Progenitor cell of endocrine pancreas (in vitro differentiated cells): ENCODE measurements around the gene CEP70. TPM values are rescaled to one million over a fixed set of nuclear protein-coding genes. Genes with fewer than 3 reads are reported as not detected.

Experiments
- DNase-seq: peaks from one replicate; pipeline ENCODE4 v3.0.0; 2021; ENCODE audit warnings: low spot score; ENCODE audit not compliant: unreplicated experiment
- H3K27ac Mint-ChIP-seq: 2 replicates; pipeline ENCODE4 v1.8.0; 2021; ENCODE audit warnings: mild to moderate bottlenecking, moderate library complexity, mixed read lengths
- H3K27me3 Mint-ChIP-seq: 2 replicates; pipeline ENCODE4 v1.8.0; 2021; ENCODE audit warnings: mixed read lengths
- H3K36me3 Mint-ChIP-seq: 2 replicates; pipeline ENCODE4 v1.8.0; 2022; ENCODE audit warnings: mixed read lengths; ENCODE audit not compliant: insufficient read depth
- H3K4me1 Mint-ChIP-seq: 2 replicates; pipeline ENCODE4 v1.8.0; 2021; ENCODE audit warnings: low read depth, mixed read lengths
- H3K4me3 Mint-ChIP-seq: 2 replicates; pipeline ENCODE4 v1.8.0; 2021; ENCODE audit warnings: low read depth, mild to moderate bottlenecking, moderate library complexity, mixed read lengths
- H3K9me3 Mint-ChIP-seq: 2 replicates; pipeline ENCODE4 v1.8.0; 2021; ENCODE audit warnings: low read depth, mixed read lengths
- CTCF ChIP-seq: fragments of 200-600 bp; sonication (generic); IDR thresholded peaks from one replicate; pipeline ENCODE4 v1.5.0; 2021; ENCODE audit warnings: antibody characterized with exemption, mild to moderate bottlenecking; ENCODE audit not compliant: unreplicated experiment
- total RNA-seq: library from RNA; stranded (reverse); gene quantifications from 2 replicates; pipeline ENCODE4 v1.2.1, GENCODE V29; 2021

Gene CEP70
- total RNA-seq, 1 donor from 2014 or later: 61.9 TPM

GRCh38 chr3:138513090-138513843 lies 80.8 kb downstream of the CEP70 start:
- no peak for TF ChIP-seq CTCF
- no peak overlapping the region for H3K4me3 Mint-ChIP-seq
- H3K36me3 Mint-ChIP-seq: peaks cover 25% of the 10 kb centered on the region
- H3K4me1 Mint-ChIP-seq: no peaks in the 10 kb centered on the region
- H3K9me3 Mint-ChIP-seq: no peaks in the 10 kb centered on the region
- DNase-seq: no peak
- H3K27ac Mint-ChIP-seq: no peak overlapping the region
- H3K27me3 Mint-ChIP-seq: no peaks in the 10 kb centered on the region

- Mint-ChIP-seq H3K9me3 (no peaks in the 10 kb centered on the region), H3K4me3 (no peak overlapping the region), H3K36me3 (peaks cover 14% of the 10 kb centered on the region), H3K27ac (no peak overlapping the region), H3K27me3 (no peaks in the 10 kb centered on the region), H3K4me1 (no peaks in the 10 kb centered on the region)
- TF ChIP-seq CTCF: no peak
- no peak for DNase-seq
Measured at GRCh38 chr3:138511945-138512344, 82.1 kb downstream of the CEP70 start.

GRCh38 chr3:138509586-138509985 lies 84.5 kb downstream of the CEP70 start:
- no peak for TF ChIP-seq CTCF
- Mint-ChIP-seq H3K27ac (no peak overlapping the region), H3K9me3 (no peaks in the 10 kb centered on the region), H3K27me3 (no peaks in the 10 kb centered on the region), H3K36me3 (peaks cover 8% of the 10 kb centered on the region), H3K4me1 (no peaks in the 10 kb centered on the region), H3K4me3 (no peak overlapping the region)
- no peak for DNase-seq

GRCh38 chr3:138507524-138507923 lies 86.5 kb downstream of the CEP70 start:
- no peak overlapping the region for H3K4me3 Mint-ChIP-seq
- H3K36me3 Mint-ChIP-seq: peaks cover 11% of the 10 kb centered on the region
- H3K27ac Mint-ChIP-seq: no peak overlapping the region
- no peak for DNase-seq
- TF ChIP-seq CTCF: no peak
- no peaks in the 10 kb centered on the region for H3K27me3 Mint-ChIP-seq
- H3K4me1 Mint-ChIP-seq: no peaks in the 10 kb centered on the region
- no peaks in the 10 kb centered on the region for H3K9me3 Mint-ChIP-seq

- no peaks in the 10 kb centered on the region for H3K27me3 Mint-ChIP-seq
- H3K4me1 Mint-ChIP-seq: peaks cover 9% of the 10 kb centered on the region
- no peak for DNase-seq
- H3K9me3 Mint-ChIP-seq: no peaks in the 10 kb centered on the region
- no peak overlapping the region for H3K27ac Mint-ChIP-seq
- no peak overlapping the region for H3K4me3 Mint-ChIP-seq
- no peak for TF ChIP-seq CTCF
- peaks cover 10% of the 10 kb centered on the region for H3K36me3 Mint-ChIP-seq
Measured at GRCh38 chr3:138498991-138499390, 95.1 kb downstream of the CEP70 start.
